Tibial artery (tissue), 4 donors: ENCODE data around the gene TCP11L2.

ENCODE experiments used
- DNase-seq, 2 donors: peaks; one replicate each; pipeline ENCODE4 v3.0.0-alpha.2; 2019
- H3K27ac ChIP-seq, 2 donors: fragments of 200-600 bp; sonication (generic) in 1 of 2; 1 replicate in 1 of 2; 2 replicates in 1 of 2; pipeline ENCODE4 v1.5.1; 2018 to 2019; ENCODE audit warnings: mild to moderate bottlenecking in 1 of 2
- H3K27me3 ChIP-seq, 2 donors: fragments of 200-600 bp; sonication (generic) in 1 of 2; one replicate each; pipeline versions ENCODE4 v1.5.1 to v1.6.0; 2016 to 2019
- H3K36me3 ChIP-seq, 3 donors: fragments of 200-600 bp; sonication (generic) in 2 of 3; one replicate each; pipeline ENCODE4 v1.5.1; 2016 to 2019; ENCODE audit warnings: mild to moderate bottlenecking in 2 of 3
- H3K4me1 ChIP-seq, 4 donors: fragments of 200-600 bp; sonication (generic) in 2 of 4; 1 replicate in 3 of 4; 2 replicates in 1 of 4; pipeline ENCODE4 v1.5.1; 2016 to 2019
- H3K4me3 ChIP-seq, 2 donors: fragments of 200-600 bp; sonication (generic) in 1 of 2; 1 replicate in 1 of 2; 2 replicates in 1 of 2; pipeline ENCODE4 v1.5.1; 2018 to 2019; ENCODE audit warnings: mild to moderate bottlenecking in 2 of 2
- H3K9me3 ChIP-seq, 3 donors: fragments of 200-600 bp; sonication (generic) in 1 of 3; one replicate each; pipeline ENCODE4 v1.5.1; 2016 to 2019
- CTCF ChIP-seq, 2 experiments: fragments of 200-600 bp in 1 of 2; fragments of 450-650 bp in 1 of 2; IDR thresholded peaks; one replicate each; pipeline ENCODE4 v1.5.1; 2017 to 2019; ENCODE audit warnings: antibody characterized with exemption in 2 of 2, mild to moderate bottlenecking in 1 of 2, moderate library complexity in 1 of 2
- intact Hi-C: fragments of 100-400 bp; cut with DNase I; formaldehyde crosslinking; loops from one replicate; pipeline ENCODE4 v1.15.0; 2023; ENCODE audit warnings: low total_unique reads

The TCP11L2 gene

GRCh38 chr12:106344131-106344530 lies 41.6 kb downstream of the TCP11L2 start:
- Histone ChIP-seq H3K4me1 (peaks cover 0 to 25% (median 15%) of the 10 kb centered on the region in 4 donors), H3K4me3 (no peak overlapping the region), H3K9me3 (no peaks in the 10 kb centered on the region), H3K36me3 (peaks cover 0 to 35% (median 33%) of the 10 kb centered on the region in 3 donors), H3K27me3 (no peaks in the 10 kb centered on the region), H3K27ac (peak overlapping the region; percentile 75 to 77)
- no peak for TF ChIP-seq CTCF (IDR thresholded peaks at IDR 0.05)
- DNase-seq, result no peak
- intact Hi-C loops, result no loop called here

GRCh38 chr12:106345746-106346145 lies 43.2 kb downstream of the TCP11L2 start:
- intact Hi-C loops, result no loop called here
- H3K4me1 ChIP-seq, result peaks cover 0 to 25% (median 15%) of the 10 kb centered on the region in 4 donors
- no peak for DNase-seq
- TF ChIP-seq CTCF (IDR thresholded peaks at IDR 0.05), result peak; percentile 10 to 29
- H3K27me3 ChIP-seq, result no peaks in the 10 kb centered on the region
- H3K4me3 ChIP-seq, result no peak overlapping the region
- H3K9me3 ChIP-seq, result no peaks in the 10 kb centered on the region
- peaks cover 0 to 39% (median 31%) of the 10 kb centered on the region in 3 donors for H3K36me3 ChIP-seq
- no peak overlapping the region for H3K27ac ChIP-seq

GRCh38 chr12:106348411-106348810 lies 45.9 kb downstream of the TCP11L2 start:
- intact Hi-C loops, result no loop called here
- Histone ChIP-seq H3K36me3 (peaks cover 0 to 29% (median 26%) of the 10 kb centered on the region in 3 donors), H3K9me3 (no peaks in the 10 kb centered on the region), H3K27me3 (no peaks in the 10 kb centered on the region), H3K4me1 (peaks cover 0 to 5% (median 1%) of the 10 kb centered on the region in 4 donors), H3K4me3 (no peak overlapping the region), H3K27ac (no peak overlapping the region)
- DNase-seq, result no peak
- TF ChIP-seq CTCF (IDR thresholded peaks at IDR 0.05), result no peak

GRCh38 chr12:106353175-106353574 lies 50.6 kb downstream of the TCP11L2 start:
- no peak for TF ChIP-seq CTCF (IDR thresholded peaks at IDR 0.05)
- intact Hi-C loops, result loop anchor here (5.0 to 10.0 kb wide), 2 partner anchors 48 to 121 kb away; partner anchors contain the start of gene TCP11L2
- H3K27ac ChIP-seq, result no peak overlapping the region

GRCh38 chr12:106357549-106358395 lies 55.2 kb downstream of the TCP11L2 start, which contains the start of gene POLR3B:
Gene POLR3B (plus strand): TSS chr12:106357748. CDS start chr12:106357880, 132 bp downstream.
- Histone ChIP-seq H3K27me3 (no peaks in the 10 kb centered on the region), H3K4me3 (peak within 1 kb of the TSS; percentile 69 to 87), H3K9me3 (no peaks in the 10 kb centered on the region), H3K4me1 (peaks cover 0 to 19% (median 10%) of the 10 kb centered on the region in 4 donors), H3K36me3 (no peaks in the 10 kb centered on the region), H3K27ac (peak within 1 kb of the TSS; percentile 87 to 88)
- peak; percentile 85 to 87 for TF ChIP-seq CTCF (IDR thresholded peaks at IDR 0.05)
- peak; percentile 96 to 98 for DNase-seq
- intact Hi-C loops, result loop anchor here (10.0 kb wide), 1 partner anchor 53 kb away; the partner anchor contains the start of gene TCP11L2

More at GRCh38 chr12:106353175-106353574, 50.6 kb downstream of the TCP11L2 start:
- Histone ChIP-seq H3K4me1 (peaks cover 0 to 8% (median 3%) of the 10 kb centered on the region in 4 donors), H3K4me3 (no peak overlapping the region), H3K36me3 (peaks cover 0 to 5% (median 0%) of the 10 kb centered on the region in 3 donors), H3K27me3 (no peaks in the 10 kb centered on the region), H3K9me3 (no peaks in the 10 kb centered on the region)
- DNase-seq, result no peak
